Measurements from ENCODE around the gene CLK3. TPM values are rescaled to one million over a fixed set of nuclear protein-coding genes. Genes with fewer than 3 reads are reported as not detected.

Gene CLK3
- total RNA-seq, 1 experiment from 2014 or later = 56.2 TPM

DNA sequence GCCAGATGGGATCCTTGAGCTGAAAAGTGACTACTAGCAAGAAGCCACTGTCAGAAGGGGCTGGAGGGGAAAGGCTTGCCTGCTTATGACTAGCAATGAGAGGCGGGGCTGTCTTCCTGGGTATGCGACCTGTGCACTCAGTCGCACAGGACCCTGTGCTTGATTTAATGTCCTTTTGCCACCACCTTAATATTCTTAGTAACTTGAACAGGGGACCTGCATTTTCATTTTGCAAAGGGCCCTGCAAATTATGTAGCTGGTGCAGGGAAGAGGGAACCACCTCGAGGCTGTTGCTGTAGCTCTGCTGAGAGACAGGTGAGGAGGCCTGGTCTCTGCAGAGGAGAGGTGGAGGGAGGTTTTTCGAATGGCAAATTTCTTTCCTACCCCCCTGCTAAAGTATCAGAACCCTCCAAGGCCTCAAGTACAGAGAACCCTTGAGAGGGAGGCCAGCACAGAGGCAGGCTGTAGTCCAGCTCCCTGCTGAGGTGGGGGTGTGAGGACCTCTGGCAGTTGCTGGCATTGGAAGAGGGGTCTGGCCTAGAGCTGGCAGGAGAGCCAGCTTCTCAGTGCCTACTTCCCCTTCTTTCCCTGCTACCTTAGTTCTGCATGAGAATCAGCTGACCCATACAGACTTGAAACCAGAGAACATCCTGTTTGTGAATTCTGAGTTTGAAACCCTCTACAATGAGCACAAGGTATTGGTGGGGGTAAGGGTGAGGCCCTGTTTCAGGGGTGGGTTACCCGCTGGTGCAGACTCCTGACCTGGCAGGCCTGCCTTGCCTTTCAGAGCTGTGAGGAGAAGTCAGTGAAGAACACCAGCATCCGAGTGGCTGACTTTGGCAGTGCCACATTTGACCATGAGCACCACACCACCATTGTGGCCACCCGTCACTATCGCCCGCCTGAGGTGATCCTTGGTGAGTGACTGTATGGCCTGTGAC is 11.4 kb downstream of the CLK3 start:
- no peaks in the 10 kb centered on the region for H3K27me3 ChIP-seq (ENCODE audit: low read length)

DNA sequence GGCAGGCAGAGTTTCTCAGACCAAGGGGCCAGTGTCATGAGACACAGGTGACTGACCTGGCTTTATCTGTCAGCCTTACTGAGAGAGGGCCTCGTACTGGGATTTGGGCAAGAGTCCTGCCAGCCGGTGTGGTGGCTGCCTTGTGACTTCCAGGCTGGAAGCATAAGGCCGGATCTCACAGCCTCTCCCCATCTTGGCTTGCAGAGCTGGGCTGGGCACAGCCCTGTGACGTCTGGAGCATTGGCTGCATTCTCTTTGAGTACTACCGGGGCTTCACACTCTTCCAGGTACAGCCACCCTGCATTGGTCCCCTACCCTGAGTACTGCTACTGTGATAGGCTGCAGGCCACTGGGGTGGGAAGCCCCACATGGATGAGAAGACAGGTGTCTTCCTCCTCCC is 12.1 kb downstream of the CLK3 start:
- intact Hi-C loops (cut with micrococcal nuclease) = no loop called here
- no peaks in the 10 kb centered on the region for H3K4me1 ChIP-seq (ENCODE audit: insufficient read depth, low read length)
- H3K27ac ChIP-seq (ENCODE audit: low read length) = no peak overlapping the region
- no peaks in the 10 kb centered on the region for H3K27me3 ChIP-seq (ENCODE audit: low read length)
- H3K79me2 ChIP-seq (ENCODE audit: low read length) = no peaks in the 10 kb centered on the region; the same call in 1 of the 2 replicates
- no peak overlapping the region for H2AFZ ChIP-seq (ENCODE audit: low read length)
- TF ChIP-seq, protein P1, sequence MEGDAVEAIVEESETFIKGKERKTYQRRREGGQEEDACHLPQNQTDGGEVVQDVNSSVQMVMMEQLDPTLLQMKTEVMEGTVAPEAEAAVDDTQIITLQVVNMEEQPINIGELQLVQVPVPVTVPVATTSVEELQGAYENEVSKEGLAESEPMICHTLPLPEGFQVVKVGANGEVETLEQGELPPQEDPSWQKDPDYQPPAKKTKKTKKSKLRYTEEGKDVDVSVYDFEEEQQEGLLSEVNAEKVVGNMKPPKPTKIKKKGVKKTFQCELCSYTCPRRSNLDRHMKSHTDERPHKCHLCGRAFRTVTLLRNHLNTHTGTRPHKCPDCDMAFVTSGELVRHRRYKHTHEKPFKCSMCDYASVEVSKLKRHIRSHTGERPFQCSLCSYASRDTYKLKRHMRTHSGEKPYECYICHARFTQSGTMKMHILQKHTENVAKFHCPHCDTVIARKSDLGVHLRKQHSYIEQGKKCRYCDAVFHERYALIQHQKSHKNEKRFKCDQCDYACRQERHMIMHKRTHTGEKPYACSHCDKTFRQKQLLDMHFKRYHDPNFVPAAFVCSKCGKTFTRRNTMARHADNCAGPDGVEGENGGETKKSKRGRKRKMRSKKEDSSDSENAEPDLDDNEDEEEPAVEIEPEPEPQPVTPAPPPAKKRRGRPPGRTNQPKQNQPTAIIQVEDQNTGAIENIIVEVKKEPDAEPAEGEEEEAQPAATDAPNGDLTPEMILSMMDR (conservative IDR thresholded peaks at IDR 0.05; ENCODE audit: low read depth, low read length) = no peak
- TF ChIP-seq EZH2 (IDR thresholded peaks at IDR 0.05; ENCODE audit: low read length, unreplicated experiment) = no peak
- no peak for TF ChIP-seq EZH2phosphoT487 (IDR thresholded peaks at IDR 0.05; ENCODE audit: borderline replicate concordance, low read length)
- H3K9me2 ChIP-seq (replicated peaks; ENCODE audit: low read length) = no peaks in the 10 kb centered on the region
- CTCF ChIA-PET = no interaction called here
- POLR2A ChIA-PET (ENCODE audit: unreplicated experiment) = no interaction called here
- ATAC-seq = no peak
- no peak for DNase-seq
- no peak overlapping the region for H3K9ac ChIP-seq (ENCODE audit: low read length)
- peaks cover 61% of the 10 kb centered on the region for H3K36me3 ChIP-seq (ENCODE audit: low read depth, low read length)
- 0 out of 2 replicates have a peak, but pooled peaks cover 4% of the 10 kb centered on the region for H4K20me1 ChIP-seq (ENCODE audit: low read length)
- H3K4me2 ChIP-seq (ENCODE audit: low read length) = no peak overlapping the region
- H3F3A ChIP-seq (ENCODE audit: low read length, unreplicated experiment) = no peaks in the 10 kb centered on the region
- no TSS peak for BruUV-seq (replicated peaks)
- no peaks in the 10 kb centered on the region for H3K9me3 ChIP-seq (ENCODE audit: low read length)
- H3K4me3 ChIP-seq (ENCODE audit: low read length) = no peak overlapping the region

More for the DNA sequence above, 11.4 kb downstream of the CLK3 start:
- Histone ChIP-seq H4K20me1 (ENCODE audit: low read length) (peaks cover 9% of the 10 kb centered on the region), H3K4me1 (ENCODE audit: insufficient read depth, low read length) (no peaks in the 10 kb centered on the region), H3K4me3 (ENCODE audit: low read length) (no peak overlapping the region), H3F3A (ENCODE audit: low read length, unreplicated experiment) (no peaks in the 10 kb centered on the region), H3K79me2 (ENCODE audit: low read length) (peaks cover 6% of the 10 kb centered on the region), H3K36me3 (ENCODE audit: low read depth, low read length) (peaks cover 65% of the 10 kb centered on the region), H3K4me2 (ENCODE audit: low read length) (no peak overlapping the region), H3K9ac (ENCODE audit: low read length) (no peak overlapping the region), H3K27ac (ENCODE audit: low read length) (no peak overlapping the region), H2AFZ (ENCODE audit: low read length) (no peak overlapping the region), H3K9me2 (replicated peaks; ENCODE audit: low read length) (no peaks in the 10 kb centered on the region), H3K9me3 (ENCODE audit: low read length) (no peaks in the 10 kb centered on the region)
- intact Hi-C loops (cut with micrococcal nuclease) = no loop called here
- ChIA-PET POLR2A (ENCODE audit: unreplicated experiment) (no interaction called here), CTCF (no interaction called here)
- no TSS peak for BruUV-seq (replicated peaks)
- ATAC-seq = no peak
- TF ChIP-seq, protein P1 (conservative IDR thresholded peaks at IDR 0.05; ENCODE audit: low read depth, low read length) = no peak
- no peak for TF ChIP-seq EZH2 (IDR thresholded peaks at IDR 0.05; ENCODE audit: low read length, unreplicated experiment)
- no peak for TF ChIP-seq EZH2phosphoT487 (IDR thresholded peaks at IDR 0.05; ENCODE audit: borderline replicate concordance, low read length)
- DNase-seq = no peak

DNA sequence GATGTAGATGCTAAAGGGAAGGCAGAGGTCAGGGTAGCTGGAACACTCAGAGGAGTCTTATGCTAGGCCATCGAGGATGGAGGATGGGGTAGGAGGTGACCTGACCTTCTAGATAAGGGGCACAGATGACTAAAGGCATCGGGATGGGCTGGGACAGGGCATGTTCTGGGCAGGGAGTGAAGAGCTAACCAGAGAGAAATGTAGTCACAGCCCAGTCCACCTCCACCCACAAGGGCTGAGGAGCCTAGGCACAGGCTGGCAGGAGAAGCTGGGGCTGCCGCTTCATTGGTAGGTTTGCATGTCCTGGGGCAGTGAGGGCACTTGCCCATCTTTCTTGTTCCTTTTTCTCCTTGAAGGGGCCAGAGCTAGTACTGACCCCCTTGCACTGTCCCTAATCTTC is 12.6 kb downstream of the CLK3 start:
- no peak for ATAC-seq
- H3K4me2 ChIP-seq (ENCODE audit: low read length) = no peak overlapping the region
- peaks cover 57% of the 10 kb centered on the region for H3K36me3 ChIP-seq (ENCODE audit: low read depth, low read length)
- H3K9me2 ChIP-seq (replicated peaks; ENCODE audit: low read length) = no peaks in the 10 kb centered on the region
- DNase-seq = no peak
- intact Hi-C loops (cut with micrococcal nuclease) = no loop called here
- TF ChIP-seq EZH2 (IDR thresholded peaks at IDR 0.05; ENCODE audit: low read length, unreplicated experiment) = no peak
- TF ChIP-seq, protein P1 (conservative IDR thresholded peaks at IDR 0.05; ENCODE audit: low read depth, low read length) = no peak
- no peak for TF ChIP-seq EZH2phosphoT487 (IDR thresholded peaks at IDR 0.05; ENCODE audit: borderline replicate concordance, low read length)
- H3K27me3 ChIP-seq (ENCODE audit: low read length) = no peaks in the 10 kb centered on the region
- POLR2A ChIA-PET (ENCODE audit: unreplicated experiment) = interaction anchor here (0.5 kb wide), 1 partner anchor 141 kb away, joined by 3 read pairs; no protein-coding TSS in a partner anchor
- H3K4me1 ChIP-seq (ENCODE audit: insufficient read depth, low read length) = no peaks in the 10 kb centered on the region
- no TSS peak for BruUV-seq (replicated peaks)
- CTCF ChIA-PET = interaction anchor here (0.7 kb wide), 1 partner anchor 21 kb away, joined by 3 read pairs; no protein-coding TSS in a partner anchor
- H3K9ac ChIP-seq (ENCODE audit: low read length) = no peak overlapping the region
- H2AFZ ChIP-seq (ENCODE audit: low read length) = no peak overlapping the region
- no peak overlapping the region for H3K4me3 ChIP-seq (ENCODE audit: low read length)
- no peak overlapping the region for H3K27ac ChIP-seq (ENCODE audit: low read length)
- no peaks in the 10 kb centered on the region for H4K20me1 ChIP-seq (ENCODE audit: low read length)
- H3K79me2 ChIP-seq (ENCODE audit: low read length) = no peaks in the 10 kb centered on the region
- no peaks in the 10 kb centered on the region for H3K9me3 ChIP-seq (ENCODE audit: low read length)
- H3F3A ChIP-seq (ENCODE audit: low read length, unreplicated experiment) = no peaks in the 10 kb centered on the region
